ENCODE results near the gene EVI2B.
A peak's percentile ranks its signal among the peaks of the same experiment; 100 is the strongest.

- peak; percentile 34; the same call in 1 of the 2 replicates for TF ChIP-seq CTCF (conservative IDR thresholded peaks at IDR 0.05)
- no peak for TF ChIP-seq EZH2 (IDR thresholded peaks at IDR 0.05; ENCODE audit: low read depth)
Observed at GRCh38 chr17:31266042-31266441, 47.8 kb downstream of the EVI2B start.

Measured in PC-9 (cell line).